Effector CD8-positive, alpha-beta T cell (primary cell): ENCODE measurements around the gene ANGPT4.
"Not testable (repeated sequence)": the region's sequence is repeated elsewhere in the genome, so short reads cannot be mapped to it uniquely, and the experiment has no call there.

Experiments used
- DNase-seq: peaks from one replicate; lab custom pipeline; 2025; lab: John Stamatoyannopoulos, UW

The ANGPT4 gene

DNA sequence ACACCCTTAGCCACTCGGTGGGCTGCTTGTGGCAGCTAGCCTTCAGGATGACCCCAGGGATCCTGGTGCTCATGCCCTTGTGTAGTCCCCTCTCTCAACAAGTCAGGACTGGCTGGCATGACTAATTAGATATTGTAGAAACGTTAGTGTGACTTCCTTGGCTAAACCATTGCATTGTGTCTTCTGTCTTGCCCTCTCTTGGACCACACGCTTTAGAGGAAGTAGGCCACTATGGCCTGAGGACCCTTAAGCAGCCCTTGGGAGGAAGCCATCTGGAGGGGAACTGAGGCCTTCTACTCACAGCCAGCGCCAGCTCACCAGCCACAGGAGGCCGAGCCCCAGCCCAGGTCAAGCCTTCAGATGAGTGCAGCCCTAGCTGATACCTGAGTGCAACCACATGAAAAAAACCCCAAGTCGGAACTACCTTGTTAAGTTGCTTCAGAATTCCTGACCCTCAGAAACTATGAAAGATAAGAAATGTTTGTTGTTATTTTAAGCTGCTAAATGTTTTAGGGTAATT lies 10.1 kb downstream of the ANGPT4 start:
- DNase-seq = no peak

DNA sequence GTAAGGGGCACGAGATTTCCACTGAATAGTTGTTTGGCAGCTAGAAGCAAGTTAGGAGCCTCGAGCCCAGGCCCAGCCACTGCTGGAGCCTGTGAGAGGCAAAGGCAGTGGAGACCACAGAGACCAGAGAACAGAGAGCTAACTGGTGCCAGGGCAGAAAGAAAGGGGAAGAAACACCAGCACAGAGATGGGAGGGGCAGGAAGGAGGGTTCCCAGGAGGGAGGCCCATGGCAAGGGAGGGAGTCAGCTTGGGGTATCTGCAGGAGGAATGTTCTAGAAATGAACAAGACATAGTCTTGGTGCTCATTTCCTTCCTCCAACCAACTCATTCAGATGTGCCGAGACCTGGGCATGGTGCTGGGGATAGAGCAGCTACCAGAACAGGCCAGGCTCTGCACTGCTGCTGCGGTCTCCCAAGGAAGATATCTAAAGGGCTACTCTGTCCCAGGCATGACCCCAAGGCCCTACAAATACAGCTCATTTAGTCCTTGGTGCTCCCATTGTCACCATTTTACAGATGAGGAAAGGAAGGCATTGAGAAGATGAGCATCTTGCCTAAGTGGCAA lies 10.7 kb downstream of the ANGPT4 start:
- no peak for DNase-seq

DNA sequence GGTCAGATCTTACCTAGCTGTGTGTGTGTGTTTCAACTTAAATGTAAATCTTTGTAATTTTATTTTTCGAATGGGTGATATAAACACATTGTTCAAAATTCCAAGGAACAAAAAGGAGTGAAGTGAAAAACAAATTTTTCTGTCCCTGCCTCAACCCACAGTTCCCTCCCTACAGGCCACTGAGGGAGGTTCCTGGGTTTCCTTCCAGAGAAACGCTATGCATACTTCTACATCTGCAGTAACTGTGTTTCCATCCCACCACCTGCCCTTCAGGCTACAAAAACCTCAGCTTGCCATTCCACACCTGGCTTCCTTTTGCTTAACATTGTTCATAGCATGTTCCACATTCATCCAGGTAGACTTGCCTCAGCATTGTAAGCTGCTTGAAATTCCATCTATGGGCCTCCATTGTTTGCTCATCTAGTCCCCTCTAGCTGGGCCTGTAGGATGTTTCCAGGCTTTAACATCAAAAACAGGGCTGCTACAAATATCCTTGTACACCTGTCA lies 12.0 kb downstream of the ANGPT4 start:
- no peak for DNase-seq

DNA sequence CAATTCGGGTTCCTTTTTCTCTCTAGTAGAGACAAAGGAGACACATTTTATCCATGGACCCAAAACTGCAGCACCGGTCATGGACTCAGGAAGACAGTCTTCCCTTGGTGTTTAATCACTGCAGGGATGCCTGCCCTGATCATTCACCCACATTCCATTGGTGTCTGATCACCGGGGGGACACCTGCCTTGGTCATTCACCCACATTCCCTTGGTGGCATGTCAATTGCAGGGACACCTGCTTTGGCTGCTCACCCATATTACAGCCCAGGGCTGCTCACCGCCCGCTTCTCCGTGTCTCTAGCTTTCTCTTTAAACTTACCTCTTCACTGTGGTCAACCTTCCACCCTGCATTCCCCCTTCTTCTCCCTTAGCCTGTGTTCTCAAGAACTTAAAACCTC lies 18.7 kb downstream of the ANGPT4 start:
- DNase-seq = not testable (repeated sequence)

DNA sequence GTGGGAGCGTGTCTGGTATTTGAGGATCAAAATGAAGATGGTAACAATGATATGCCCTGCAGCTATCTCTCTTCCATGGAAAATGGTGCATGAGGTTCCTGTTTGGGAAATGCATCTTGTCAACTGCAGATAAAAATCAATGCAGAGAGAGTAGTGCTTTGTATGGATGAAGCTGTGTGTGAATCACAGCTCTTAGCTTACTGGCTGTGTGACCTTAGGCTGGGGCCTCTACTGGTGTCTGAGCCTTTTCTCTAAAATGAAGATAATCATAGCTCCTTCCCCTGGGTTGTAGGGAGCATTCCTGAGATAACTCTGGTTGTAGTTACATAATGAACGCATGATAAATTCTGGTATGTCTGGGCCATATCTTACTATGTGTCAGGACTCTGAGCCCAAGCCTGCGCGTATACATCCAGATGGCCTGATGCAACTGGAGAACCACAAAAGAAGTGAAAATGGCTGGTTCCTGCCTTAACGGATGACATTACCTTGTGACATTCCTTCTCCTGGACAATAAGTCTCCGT lies 19.6 kb downstream of the ANGPT4 start:
- DNase-seq = no peak

DNA sequence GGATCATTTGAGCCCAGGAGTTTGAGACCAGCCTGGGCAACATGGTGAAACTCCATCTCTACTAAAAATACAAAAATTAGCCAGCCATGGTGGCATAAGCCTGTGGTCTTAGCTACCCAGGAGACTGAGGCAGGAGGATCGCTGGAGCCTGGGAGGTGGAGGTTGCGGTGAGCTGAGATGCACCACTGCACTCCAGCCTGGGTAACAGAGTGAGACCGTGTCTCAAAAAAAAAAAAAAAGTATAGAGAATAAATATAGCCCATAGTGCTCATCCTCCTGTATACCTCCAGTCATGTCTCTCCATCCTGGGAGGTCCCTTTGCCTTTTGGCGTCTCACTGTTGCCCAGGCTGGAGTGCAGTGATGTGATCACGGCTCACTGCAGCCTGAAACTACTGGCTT lies 23.8 kb downstream of the ANGPT4 start:
- not testable (repeated sequence) for DNase-seq

DNA sequence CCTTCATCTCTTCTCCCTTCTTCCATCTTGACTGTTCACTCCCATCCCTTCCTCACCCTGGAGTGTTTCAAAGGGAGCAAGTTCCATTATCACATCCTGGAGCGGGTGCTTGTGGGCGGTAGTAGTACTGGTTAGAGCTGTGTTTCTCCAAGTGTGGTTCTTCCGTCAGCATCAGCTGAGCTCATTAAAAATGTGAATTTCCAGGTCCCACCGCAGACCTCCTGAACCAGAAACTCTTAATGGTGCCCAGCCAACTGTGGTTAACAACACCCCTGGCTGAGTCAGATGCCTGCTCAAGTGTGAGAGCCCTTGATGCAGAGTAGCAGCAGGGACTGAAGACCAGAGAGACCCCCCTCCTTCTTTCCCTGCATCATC lies 24.4 kb downstream of the ANGPT4 start:
- DNase-seq = no peak

DNA sequence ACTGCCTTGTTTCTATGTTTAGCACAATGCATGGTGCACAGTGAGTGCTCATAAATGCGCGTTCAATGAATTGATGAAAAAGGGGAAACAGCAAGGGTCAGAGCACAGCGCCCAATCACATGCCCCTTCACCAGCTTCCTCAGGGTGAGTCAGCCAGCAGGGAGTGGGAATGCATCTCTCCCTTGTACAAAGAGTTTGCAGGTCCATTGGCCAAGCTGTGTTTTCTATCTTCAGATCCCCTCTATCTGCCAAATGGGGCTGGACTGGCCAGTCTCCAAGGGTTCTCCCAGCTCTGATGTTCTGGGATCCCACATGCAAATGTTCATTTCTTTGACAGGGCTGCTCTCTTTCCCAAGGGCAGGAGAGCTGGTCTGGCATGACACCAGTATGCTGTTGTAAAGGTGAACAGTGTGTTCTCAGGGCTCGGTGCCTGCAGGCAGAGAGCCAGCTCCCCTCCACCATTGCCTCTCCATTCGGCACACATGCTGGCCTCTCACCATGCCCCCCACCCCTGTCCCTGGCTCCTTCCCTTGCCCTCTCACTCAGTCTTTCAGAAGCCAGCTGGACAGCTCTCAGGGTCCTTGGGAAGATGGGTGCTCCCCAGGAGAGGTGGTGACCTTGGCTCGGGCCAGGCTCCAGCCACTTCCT lies 25.0 kb downstream of the ANGPT4 start:
- no peak for DNase-seq

DNA sequence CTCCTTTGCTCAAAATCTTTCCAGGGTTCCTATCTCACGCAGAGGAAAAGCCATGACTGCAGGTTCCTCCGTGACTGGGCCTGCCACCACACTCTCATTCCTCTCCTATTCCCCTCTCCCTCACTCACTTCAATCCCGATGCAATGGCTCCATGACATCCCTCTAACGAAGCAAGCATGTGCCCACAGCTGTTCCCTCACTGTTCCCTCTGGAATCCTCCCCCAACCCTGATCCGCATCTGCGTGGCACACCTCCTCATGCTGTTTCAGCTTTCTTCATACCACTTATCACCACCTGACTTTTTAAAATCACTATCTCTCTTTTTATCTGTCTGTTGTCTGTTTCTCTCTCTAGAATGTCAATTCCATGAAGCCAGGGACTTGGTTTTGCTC lies 25.5 kb downstream of the ANGPT4 start:
- DNase-seq = no peak

DNA sequence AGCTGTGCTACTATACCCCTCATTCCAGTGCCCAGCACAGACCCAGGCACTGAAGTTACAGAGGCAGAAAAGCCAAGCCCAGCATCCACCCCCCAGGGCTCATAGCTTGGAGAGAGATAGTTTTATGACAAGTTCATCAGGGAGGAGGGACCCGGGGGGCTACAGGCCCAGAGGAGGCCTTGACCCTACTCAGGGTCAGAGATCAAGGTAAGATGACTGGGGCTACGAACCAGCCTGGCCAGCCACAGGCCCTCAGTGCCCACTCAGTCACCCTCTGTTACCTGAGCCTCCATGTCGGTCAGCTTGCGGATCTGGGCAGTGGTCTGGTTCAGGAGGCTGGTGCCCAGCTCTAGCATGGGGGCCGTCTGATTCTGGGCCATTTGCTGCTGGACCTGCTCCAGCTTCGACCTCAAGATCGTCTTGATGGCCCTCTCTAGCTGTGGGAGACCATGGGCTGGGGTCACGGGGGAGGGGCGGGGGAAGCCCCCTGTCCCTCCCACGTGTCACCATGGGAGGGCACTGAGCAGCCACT lies 26.1 kb downstream of the ANGPT4 start:
- no peak for DNase-seq

DNA sequence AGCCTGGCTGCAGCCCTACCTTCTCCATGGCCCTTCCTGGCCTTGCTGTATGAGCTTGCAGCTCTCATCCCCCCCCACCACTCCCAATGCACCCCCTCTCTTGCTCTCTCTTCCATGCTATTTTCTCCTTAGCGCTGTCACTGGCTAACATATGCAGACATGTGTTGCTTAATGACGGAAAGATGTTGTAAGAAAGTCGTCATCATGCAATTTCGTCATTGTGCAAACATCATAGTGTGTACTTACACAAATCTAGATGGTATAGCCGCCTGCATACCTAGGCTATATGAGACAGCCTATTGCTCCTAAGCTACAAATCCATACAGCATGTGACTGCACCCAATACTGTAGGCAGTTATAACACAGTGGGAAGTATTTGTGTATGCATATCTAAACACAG lies 27.0 kb downstream of the ANGPT4 start:
- DNase-seq = no peak

DNA sequence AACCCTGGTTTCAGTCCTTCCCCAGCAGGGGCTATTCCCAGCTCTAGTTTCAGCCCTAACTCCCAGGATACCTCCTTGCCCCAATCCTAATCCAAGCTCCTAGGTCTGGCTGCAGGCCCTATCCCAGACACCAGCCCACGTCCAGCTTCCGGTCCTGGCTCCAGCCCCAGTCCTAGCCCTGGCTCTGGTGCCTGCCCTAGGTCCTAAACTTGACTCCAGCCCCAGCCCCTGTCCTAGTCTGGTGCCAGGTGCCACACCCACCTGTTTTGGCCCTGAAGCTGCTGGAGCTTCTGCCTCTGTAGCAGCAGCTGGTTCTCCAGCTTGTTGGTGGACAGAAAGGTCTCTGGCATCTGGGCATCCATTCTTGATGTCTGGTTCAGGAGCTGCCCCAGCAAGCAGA lies 28.1 kb downstream of the ANGPT4 start:
- no peak for DNase-seq

DNA sequence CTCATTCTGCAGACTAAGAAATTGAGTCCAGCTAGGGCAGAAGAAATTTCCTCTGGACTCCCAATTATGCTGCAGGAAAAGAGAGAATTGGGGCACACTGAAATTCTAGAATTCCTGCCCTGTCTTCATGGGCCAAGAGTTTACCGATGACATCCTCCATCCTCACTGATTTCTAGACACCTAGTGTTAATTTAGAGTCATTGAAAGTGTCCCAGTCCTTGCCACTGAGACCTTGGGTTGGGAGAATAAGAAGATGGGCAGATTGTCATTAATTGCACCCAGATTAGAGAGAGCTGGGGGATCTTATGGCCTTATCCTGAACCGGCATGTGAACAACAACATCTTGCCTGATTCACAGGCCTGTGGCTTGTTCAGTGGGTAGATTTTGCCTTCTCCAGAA lies 29.0 kb downstream of the ANGPT4 start:
- DNase-seq = no peak

DNA sequence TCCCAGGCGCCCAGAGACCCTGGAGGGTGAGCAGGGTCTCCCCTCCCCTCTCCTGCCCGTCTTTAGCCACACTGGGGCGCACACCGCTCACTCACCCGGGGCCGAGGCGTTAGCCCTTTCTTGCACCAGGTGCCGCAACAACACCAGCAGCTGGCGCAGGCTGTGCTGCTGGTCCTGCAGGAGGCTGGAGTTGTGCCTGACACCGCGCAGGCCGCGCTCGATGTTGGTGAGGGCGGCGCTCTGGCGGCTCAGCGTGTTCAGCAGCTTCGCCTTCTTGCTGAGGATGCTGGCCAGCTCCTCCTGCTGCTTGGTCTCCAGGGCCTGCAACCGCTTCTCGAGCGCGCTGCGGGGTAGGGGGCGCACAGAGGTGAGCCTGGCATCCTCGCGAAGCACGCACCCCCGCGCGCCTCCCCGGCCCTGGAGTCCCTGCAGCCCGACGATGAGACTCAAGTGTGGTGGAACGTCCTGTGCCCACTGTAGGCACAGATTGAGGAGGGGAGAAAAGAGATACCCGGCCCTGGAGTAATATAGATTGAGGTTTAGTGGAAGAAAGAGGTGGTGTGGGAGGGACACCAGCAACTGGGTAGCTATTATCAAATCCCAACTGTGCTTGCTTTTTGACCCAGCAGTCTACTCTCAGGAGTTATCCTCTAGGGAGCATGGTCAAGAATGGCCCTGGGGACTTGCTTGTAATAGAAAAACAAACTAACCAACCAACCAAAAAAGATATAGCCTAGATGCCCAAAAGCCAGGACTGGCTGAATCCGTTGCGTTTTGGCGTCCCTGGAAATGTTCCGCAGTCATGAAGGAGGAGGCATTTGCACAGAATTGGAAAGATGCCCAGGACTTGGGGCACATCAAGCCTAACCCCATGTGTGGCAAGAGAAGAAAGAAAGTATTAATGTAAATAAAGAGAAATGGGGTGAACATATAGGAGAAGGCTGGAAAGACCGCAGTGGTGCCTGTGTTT lies 30.9 kb downstream of the ANGPT4 start:
- DNase-seq = no peak

DNA sequence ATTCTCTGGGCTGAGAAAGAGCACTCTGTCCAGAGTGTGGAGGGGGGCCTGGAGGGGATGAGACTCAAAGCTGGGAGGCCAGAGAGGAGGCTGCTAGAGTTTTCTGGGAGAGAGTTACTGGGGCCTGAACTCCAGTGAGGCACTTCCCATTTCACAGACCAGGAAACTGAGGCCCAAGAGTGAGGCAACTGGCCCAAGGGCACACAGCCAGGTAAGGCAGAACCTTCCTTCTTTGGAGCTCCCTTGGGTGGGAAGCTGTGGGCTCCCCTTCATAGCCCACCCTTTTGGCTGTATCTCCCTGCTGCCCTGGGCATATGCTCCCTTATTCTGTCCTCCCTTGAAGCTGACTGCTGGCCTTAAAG lies 34.4 kb downstream of the ANGPT4 start:
- DNase-seq = no peak

DNA sequence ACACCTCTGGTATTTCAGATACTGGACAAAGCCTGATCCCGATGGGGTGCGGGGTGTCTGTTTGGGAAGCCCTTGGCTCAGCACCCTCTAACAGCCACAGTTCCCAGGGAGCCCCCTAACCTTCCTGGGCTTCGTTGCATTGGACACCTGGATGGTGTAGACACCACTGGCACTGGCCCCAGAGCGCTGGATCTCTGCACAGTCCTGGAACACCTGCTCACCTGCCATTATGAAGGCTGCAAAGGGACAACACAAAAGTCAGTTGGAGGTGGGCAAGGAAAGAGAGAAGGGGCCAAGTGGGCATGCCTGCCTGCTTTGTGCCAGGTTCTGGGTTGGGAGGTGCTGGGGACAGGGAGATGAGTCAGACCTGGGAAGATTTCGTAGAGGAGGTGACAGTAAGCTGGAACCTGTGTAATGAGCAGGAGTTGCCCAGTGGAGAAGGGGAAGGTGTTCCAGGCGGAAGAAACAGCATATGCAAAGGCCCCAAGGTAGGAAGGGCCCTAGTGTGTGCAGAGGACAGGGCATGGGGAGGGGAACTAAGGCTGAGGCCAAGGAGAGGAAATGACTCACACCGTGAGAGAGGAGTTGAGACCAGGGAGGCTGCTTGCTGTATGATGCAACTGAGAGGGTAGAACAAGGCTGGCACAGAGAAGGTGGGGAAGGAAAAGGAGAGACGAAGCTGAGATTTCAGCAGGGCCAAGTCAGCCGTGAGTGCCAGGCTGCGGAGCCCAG lies 34.9 kb downstream of the ANGPT4 start:
- no peak for DNase-seq

DNA sequence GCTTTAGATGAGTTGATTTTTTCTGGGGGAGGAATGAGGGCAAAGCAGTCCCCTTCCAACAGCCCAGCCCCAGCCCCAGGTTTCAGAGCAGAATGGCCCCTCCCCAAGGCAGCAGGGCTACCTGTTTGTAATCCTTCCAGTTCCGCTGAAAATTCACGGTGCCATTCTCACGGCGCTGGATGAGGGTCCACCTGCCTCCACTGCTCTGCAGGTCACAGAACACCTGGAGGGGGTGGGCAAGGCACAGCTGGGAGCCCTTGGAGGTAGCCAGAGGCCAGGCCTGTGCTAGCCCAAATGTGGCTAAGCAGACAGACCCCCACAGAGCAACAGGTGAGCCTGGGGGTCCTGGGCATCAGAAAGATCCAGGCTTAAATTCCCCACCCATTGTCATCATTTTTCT lies 36.5 kb downstream of the ANGPT4 start:
- DNase-seq = no peak

DNA sequence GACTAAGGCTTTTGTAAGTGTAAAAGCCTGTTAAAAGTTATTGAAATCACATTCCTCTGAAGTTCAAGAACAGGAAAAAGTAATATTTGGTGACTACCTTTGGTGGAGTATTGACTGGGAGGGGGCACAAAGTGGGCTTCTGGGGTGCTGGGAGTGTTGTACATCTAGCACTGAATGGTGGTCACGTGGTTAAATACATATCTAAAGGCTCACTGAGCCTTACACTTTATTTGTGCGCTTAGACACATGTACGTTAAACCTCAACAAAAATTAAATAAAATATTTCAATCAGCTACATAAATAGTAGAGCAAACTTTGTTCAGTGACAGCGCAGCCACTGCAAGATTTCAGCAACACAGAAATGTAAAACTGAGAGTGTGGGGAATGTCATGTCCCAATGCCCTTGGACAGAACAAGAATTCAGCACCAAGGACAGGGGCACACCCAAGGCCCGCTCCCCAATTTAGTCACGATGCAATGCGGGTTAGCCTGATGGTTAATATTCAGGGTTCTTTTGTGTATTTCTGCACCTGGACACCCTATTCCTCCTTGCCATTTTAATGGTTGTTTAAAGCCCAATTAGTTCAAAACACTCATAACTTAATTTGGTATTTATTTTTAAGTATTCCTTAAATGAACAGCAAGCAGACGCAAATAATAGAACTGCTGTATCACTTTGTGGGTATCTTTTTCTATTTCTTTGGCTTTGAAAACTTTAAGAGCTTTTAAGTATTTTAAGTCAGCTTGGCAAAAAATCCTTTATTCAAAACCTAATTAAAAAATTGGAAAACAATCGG lies 37.4 kb downstream of the ANGPT4 start:
- no peak for DNase-seq

DNA sequence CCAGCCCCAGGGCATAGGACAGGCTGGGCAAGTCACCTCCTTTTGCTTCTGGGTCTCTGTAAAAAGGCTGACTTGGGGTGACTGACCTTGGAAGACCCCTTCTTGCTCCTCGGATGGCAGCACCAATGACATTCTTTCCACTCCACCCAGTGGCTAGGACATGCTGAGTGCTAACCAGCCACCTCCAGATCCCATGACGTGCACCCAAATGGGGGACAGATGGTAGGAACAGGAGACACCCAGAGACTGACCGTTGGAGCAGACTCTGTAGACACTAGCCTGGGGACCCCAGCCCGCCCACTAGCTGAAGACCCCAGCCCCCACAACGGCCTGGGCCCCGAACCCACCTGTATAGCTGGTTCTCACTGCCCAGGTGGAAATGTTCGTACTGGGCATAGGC lies 38.3 kb downstream of the ANGPT4 start:
- DNase-seq = no peak

DNA sequence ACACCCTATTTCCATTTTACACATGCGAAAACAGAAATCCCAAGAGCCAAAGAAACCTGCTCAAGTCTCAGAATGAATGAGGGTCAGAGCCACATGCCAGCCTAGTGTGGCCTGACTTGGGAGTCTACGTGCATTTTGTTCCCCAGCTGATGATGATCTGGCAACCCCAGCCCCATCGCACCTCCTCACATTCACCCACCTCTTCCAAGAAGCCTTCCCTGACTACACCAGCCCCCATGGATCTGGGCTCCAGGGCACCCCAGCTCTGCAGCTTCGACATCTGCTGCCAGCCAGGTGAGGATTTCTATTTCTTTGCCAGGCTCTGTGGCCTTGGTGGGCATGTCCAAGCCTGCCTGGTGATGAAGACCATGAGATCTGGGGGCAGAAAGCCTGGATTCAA lies 41.0 kb downstream of the ANGPT4 start:
- DNase-seq = no peak
